ENCODE data around the gene FBXW5. TPM values are rescaled to one million over a fixed set of nuclear protein-coding genes. Genes with fewer than 3 reads are reported as not detected.

The FBXW5 gene
- total and polyA plus RNA-seq, 4 donors = 56.6 to 118 (median 99.2) TPM

DNA sequence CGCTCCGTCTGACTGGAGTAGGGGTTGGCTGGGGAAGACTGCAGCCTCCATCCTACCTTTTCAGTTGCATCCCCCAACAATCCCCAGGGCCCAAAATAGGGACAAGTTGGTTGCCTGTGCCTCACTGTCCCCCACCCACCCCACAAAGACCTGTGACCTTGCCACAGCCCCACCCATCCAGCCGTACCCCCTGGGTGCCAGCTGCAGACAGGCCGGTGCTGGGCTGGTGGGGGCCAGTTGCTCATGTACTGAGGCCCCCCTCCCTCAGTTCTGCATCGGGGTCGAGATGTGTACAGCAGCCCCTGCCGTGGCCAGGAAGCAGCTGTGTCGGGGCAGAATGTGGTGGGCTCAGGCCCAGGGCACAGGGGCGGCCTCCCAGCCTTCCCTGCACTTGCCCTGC is 38.6 kb upstream of the FBXW5 start:
- Histone ChIP-seq H3K9me3 (ENCODE audit: control insufficient read depth in 4 of 4, insufficient read depth in 3 of 4, low read length in 3 of 4) (peaks cover 0 to 5% (median 0%) of the 10 kb centered on the region in 4 donors), H3K4me3 (no peak overlapping the region), H3K9ac (ENCODE audit: insufficient read depth in 1 of 2, low read length in 2 of 2) (no peak overlapping the region), H3K4me1 (ENCODE audit: control insufficient read depth in 5 of 5, insufficient read depth in 5 of 5, low read length in 5 of 5) (peaks cover 0 to 15% (median 6%) of the 10 kb centered on the region in 5 donors), H3K27ac (ENCODE audit: low read depth in 1 of 2, low read length in 1 of 2) (no peak overlapping the region), H3K36me3 (ENCODE audit: control insufficient read depth in 4 of 4, insufficient read depth in 4 of 4, low read length in 4 of 4) (no peaks in the 10 kb centered on the region), H3K27me3 (ENCODE audit: control insufficient read depth in 3 of 3, insufficient read depth in 3 of 3, low read length in 2 of 3) (peaks cover 5 to 27% (median 14%) of the 10 kb centered on the region in 3 donors)
- DNase-seq = no peak
- ATAC-seq (ENCODE audit: insufficient read depth, low FRiP score) = no peak
- 70 to 81% methylated on average over 9 of the region's 9 CpGs for WGBS, 2 donors
- TF ChIP-seq, protein P1, sequence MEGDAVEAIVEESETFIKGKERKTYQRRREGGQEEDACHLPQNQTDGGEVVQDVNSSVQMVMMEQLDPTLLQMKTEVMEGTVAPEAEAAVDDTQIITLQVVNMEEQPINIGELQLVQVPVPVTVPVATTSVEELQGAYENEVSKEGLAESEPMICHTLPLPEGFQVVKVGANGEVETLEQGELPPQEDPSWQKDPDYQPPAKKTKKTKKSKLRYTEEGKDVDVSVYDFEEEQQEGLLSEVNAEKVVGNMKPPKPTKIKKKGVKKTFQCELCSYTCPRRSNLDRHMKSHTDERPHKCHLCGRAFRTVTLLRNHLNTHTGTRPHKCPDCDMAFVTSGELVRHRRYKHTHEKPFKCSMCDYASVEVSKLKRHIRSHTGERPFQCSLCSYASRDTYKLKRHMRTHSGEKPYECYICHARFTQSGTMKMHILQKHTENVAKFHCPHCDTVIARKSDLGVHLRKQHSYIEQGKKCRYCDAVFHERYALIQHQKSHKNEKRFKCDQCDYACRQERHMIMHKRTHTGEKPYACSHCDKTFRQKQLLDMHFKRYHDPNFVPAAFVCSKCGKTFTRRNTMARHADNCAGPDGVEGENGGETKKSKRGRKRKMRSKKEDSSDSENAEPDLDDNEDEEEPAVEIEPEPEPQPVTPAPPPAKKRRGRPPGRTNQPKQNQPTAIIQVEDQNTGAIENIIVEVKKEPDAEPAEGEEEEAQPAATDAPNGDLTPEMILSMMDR (IDR thresholded peaks at IDR 0.05; ENCODE audit: control extremely low read depth, extremely low read depth) = no peak

DNA sequence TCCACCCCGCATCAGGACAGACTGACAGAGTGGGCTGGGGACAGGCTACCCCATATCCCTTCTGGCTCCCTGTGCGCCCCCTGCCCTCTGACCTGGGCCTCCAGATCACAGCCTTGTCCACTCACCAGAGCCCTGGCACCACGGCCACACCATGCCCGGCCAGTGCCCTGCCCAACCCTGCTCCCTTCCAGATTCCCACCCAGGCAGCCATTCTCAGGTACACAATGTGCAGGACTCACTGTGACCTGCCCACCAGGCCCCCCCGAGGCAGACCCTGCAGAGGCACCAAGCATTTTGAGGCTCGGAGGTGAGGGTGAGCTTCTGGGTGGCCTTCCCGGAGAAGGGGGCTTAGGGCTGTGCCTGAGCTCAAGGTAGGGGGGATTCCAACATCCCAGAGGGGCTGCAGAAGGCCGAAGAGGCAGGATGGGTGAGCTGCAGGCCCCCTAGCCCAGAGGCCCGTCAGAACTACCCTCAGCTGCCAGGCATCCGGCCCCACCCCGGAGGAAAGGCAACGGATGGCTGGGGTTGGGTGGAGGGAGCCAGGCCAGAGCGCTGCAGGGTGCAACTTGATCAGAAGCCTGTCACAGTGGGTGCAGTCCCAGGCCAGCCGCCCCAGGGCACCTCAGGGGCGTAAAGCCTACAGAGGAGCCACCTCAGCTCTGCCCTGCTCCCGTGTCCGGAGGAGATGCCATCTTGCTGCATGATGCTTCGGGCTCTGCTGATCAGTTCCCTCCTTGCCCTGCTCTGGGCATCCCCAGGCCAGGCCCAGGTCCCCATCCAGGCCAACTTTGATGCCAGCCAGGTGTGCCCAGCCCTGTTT is 37.9 kb upstream of the FBXW5 start, which contains the start of gene LCNL1:
LCNL1 (plus strand) TSS at position 762 of the 820 bp plus-strand sequence. CDS start 594 bp downstream, outside the sequence.
- H3K36me3 ChIP-seq (ENCODE audit: control insufficient read depth in 4 of 4, insufficient read depth in 4 of 4, low read length in 4 of 4) = no peaks in the 10 kb centered on the region
- no peak within 1 kb of the TSS for H3K4me3 ChIP-seq
- WGBS, 2 donors = 75 to 85% methylated on average over 17 to 18 of the region's 18 CpGs
- no peak within 1 kb of the TSS for H3K9ac ChIP-seq (ENCODE audit: insufficient read depth in 1 of 2, low read length in 2 of 2)
- DNase-seq (no peak), ATAC-seq (ENCODE audit: insufficient read depth, low FRiP score) (no peak)
- H3K9me3 ChIP-seq (ENCODE audit: control insufficient read depth in 4 of 4, insufficient read depth in 3 of 4, low read length in 3 of 4) = peaks cover 0 to 5% (median 0%) of the 10 kb centered on the region in 4 donors
- peak within 1 kb of the TSS; percentile 45 to 83 for H3K27ac ChIP-seq (ENCODE audit: low read depth in 1 of 2, low read length in 1 of 2)
- H3K27me3 ChIP-seq (ENCODE audit: control insufficient read depth in 3 of 3, insufficient read depth in 3 of 3, low read length in 2 of 3) = peaks cover 5 to 27% (median 14%) of the 10 kb centered on the region in 3 donors
- TF ChIP-seq, protein P1 (IDR thresholded peaks at IDR 0.05; ENCODE audit: control extremely low read depth, extremely low read depth) = no peak
- peaks cover 0 to 18% (median 10%) of the 10 kb centered on the region in 5 donors for H3K4me1 ChIP-seq (ENCODE audit: control insufficient read depth in 5 of 5, insufficient read depth in 5 of 5, low read length in 5 of 5)

DNA sequence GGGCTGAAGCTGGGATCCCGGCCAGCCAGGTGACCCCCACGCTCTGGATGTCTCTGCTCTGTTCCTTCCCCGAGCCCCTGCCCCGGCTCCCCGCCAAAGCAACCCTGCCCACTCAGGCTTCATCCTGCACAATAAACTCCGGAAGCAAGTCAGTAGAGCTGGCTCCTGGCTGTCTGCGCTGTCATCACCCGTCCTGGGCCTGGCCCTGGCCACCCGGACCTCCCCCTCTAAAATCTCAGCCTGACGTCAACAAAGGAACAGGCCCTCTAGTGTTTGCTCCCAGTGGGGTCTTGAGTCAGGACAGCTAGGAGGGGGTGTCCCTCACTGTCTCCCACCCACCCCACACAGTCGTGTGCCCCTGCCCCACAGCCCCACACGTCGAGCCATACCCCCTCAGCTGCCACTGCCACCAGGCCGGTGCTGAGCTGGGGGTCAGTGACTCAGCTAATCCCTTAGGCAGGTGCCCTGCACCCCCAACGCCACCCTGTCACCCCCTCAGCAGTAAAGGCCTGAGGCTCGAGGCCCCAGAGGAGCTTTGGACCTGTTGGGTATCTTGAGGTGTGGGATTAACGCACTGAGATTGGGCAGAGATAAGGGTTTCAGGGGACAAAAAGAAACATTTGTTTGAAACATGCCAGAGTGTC is 37.2 kb upstream of the FBXW5 start:
- WGBS, 2 donors = 57 to 62% methylated on average over 17 of the region's 17 CpGs
- H3K4me1 ChIP-seq (ENCODE audit: control insufficient read depth in 5 of 5, insufficient read depth in 5 of 5, low read length in 5 of 5) = peaks cover 0 to 21% (median 11%) of the 10 kb centered on the region in 5 donors
- ATAC-seq (ENCODE audit: insufficient read depth, low FRiP score) (no peak), DNase-seq (peak; percentile 34 to 59 (median 49))
- TF ChIP-seq, protein P1 (IDR thresholded peaks at IDR 0.05; ENCODE audit: control extremely low read depth, extremely low read depth) = no peak
- H3K27ac ChIP-seq (ENCODE audit: low read depth in 1 of 2, low read length in 1 of 2) = peak overlapping the region; percentile 49 to 83
- H3K9me3 ChIP-seq (ENCODE audit: control insufficient read depth in 4 of 4, insufficient read depth in 3 of 4, low read length in 3 of 4) = peaks cover 0 to 5% (median 0%) of the 10 kb centered on the region in 4 donors
- H3K4me3 ChIP-seq = no peak overlapping the region
- H3K36me3 ChIP-seq (ENCODE audit: control insufficient read depth in 4 of 4, insufficient read depth in 4 of 4, low read length in 4 of 4) = no peaks in the 10 kb centered on the region
- peaks cover 5 to 27% (median 11%) of the 10 kb centered on the region in 3 donors for H3K27me3 ChIP-seq (ENCODE audit: control insufficient read depth in 3 of 3, insufficient read depth in 3 of 3, low read length in 2 of 3)
- no peak overlapping the region for H3K9ac ChIP-seq (ENCODE audit: insufficient read depth in 1 of 2, low read length in 2 of 2)

Data from lung (tissue), 12 donors.